Thyroid gland (tissue), 4 donors: ENCODE results near the gene ROCK1.

Experiments used
- CTCF ChIP-seq, 6 experiments: fragments of 200-600 bp in 3 of 6; fragments of 450-650 bp in 3 of 6; sonication (generic) in 3 of 6; IDR thresholded peaks; one replicate each; pipeline ENCODE4 v1.5.1; 2016 to 2019; ENCODE audit warnings: antibody characterized with exemption in 6 of 6, mild to moderate bottlenecking in 2 of 6, inconsistent platforms in 1 of 6, moderate library complexity in 1 of 6
- POLR2A ChIP-seq, 2 donors: fragments of 450-650 bp; IDR thresholded peaks; one replicate each; pipeline ENCODE4 v1.6.1; 2017; ENCODE audit warnings: antibody characterized with exemption in 2 of 2, mild to moderate bottlenecking in 2 of 2, moderate library complexity in 1 of 2

DNA sequence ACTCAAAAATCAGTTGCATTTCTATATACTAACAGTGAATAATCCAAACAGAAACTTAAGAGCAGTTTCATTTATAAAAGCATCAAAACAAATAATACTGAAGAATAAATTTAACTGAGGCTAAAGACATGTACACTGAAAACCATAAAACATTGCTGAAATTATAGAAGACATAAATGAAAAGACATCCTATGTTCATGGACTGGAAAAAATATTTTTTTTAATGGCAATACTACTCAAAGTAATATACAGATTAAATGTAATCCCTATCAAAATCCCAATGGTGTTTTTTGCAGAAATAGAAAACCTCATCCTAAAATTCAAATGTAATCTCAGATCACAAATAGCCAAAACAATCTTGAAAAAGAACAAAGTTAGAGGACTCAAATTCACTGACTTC is 28.6 kb downstream of the ROCK1 start:
- no peak for TF ChIP-seq POLR2A (IDR thresholded peaks at IDR 0.05)
- TF ChIP-seq CTCF (IDR thresholded peaks at IDR 0.05) = no peak
